Ishikawa (cell line): Measurements from ENCODE around the gene CACNB4.

Experiments used
- CEBPB ChIP-seq: IDR thresholded peaks from 2 replicates; pipeline ENCODE4 v1.6.1; 2012
- CREB1 ChIP-seq: IDR thresholded peaks from 2 replicates; pipeline ENCODE4 v1.6.1; 2012; ENCODE audit warnings: low read depth
- EGR1 ChIP-seq: IDR thresholded peaks from 2 replicates; pipeline ENCODE4 v1.6.1; 2012
- EP300 ChIP-seq: IDR thresholded peaks from 2 replicates; pipeline ENCODE4 v1.6.1; 2012; ENCODE audit warnings: borderline replicate concordance
- FOXM1 ChIP-seq: IDR thresholded peaks from 2 replicates; pipeline ENCODE4 v1.6.1; 2012; ENCODE audit warnings: low read depth, borderline replicate concordance
- MAX ChIP-seq: IDR thresholded peaks from 2 replicates; pipeline ENCODE4 v1.6.1; 2012
- NFIC ChIP-seq: IDR thresholded peaks from 2 replicates; pipeline ENCODE4 v1.6.1; 2012
- RAD21 ChIP-seq: IDR thresholded peaks from 2 replicates; pipeline ENCODE4 v1.6.1; 2012; ENCODE audit warnings: low read depth
- TAF1 ChIP-seq: IDR thresholded peaks from 2 replicates; pipeline ENCODE4 v1.6.1; 2012; ENCODE audit warnings: low read depth, mild to moderate bottlenecking
- TCF12 ChIP-seq: IDR thresholded peaks from 2 replicates; pipeline ENCODE4 v1.6.1; 2012; ENCODE audit warnings: low read depth
- TEAD4 ChIP-seq: IDR thresholded peaks from 2 replicates; pipeline ENCODE4 v1.6.1; 2012
- YY1 ChIP-seq: IDR thresholded peaks from 2 replicates; pipeline ENCODE4 v1.6.1; 2012; ENCODE audit warnings: low read depth
- ZBTB7A ChIP-seq: IDR thresholded peaks from 2 replicates; pipeline ENCODE4 v1.6.1; 2012; ENCODE audit warnings: low read depth
- TF ChIP-seq, protein P1 (sequence below): IDR thresholded peaks from 2 replicates; pipeline ENCODE4 v1.6.1; 2012; ENCODE audit warnings: low read depth, mild to moderate bottlenecking
- TF ChIP-seq, protein P2 (sequence below): IDR thresholded peaks from 2 replicates; pipeline ENCODE4 v1.6.1; 2012

The CACNB4 gene

DNA sequence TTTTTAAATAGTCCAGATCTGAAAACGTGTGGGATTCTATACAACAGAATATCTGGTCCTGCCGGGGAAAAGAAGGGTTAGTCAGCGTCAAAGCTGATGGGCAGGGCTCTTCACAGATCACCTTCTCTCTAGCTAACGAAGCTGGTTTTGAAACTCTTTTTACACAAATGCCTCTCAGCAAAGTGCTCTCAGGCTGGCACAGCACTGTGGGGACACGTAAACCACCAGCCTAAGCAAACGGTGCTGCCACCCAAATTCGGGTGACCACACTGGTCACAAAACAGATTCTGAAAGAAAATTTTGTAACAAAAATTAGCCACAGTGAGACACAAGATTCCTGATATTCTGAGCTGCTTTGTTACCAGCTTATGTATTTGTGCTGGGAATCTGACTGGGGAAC lies 217.5 kb downstream of the CACNB4 start:
- no peak for TF ChIP-seq TAF1
- TF ChIP-seq MAX = no peak
- no peak for TF ChIP-seq YY1
- TF ChIP-seq ZBTB7A = no peak

- TF ChIP-seq FOXM1 = no peak
- TF ChIP-seq EP300 = no peak
- TF ChIP-seq, protein P1, sequence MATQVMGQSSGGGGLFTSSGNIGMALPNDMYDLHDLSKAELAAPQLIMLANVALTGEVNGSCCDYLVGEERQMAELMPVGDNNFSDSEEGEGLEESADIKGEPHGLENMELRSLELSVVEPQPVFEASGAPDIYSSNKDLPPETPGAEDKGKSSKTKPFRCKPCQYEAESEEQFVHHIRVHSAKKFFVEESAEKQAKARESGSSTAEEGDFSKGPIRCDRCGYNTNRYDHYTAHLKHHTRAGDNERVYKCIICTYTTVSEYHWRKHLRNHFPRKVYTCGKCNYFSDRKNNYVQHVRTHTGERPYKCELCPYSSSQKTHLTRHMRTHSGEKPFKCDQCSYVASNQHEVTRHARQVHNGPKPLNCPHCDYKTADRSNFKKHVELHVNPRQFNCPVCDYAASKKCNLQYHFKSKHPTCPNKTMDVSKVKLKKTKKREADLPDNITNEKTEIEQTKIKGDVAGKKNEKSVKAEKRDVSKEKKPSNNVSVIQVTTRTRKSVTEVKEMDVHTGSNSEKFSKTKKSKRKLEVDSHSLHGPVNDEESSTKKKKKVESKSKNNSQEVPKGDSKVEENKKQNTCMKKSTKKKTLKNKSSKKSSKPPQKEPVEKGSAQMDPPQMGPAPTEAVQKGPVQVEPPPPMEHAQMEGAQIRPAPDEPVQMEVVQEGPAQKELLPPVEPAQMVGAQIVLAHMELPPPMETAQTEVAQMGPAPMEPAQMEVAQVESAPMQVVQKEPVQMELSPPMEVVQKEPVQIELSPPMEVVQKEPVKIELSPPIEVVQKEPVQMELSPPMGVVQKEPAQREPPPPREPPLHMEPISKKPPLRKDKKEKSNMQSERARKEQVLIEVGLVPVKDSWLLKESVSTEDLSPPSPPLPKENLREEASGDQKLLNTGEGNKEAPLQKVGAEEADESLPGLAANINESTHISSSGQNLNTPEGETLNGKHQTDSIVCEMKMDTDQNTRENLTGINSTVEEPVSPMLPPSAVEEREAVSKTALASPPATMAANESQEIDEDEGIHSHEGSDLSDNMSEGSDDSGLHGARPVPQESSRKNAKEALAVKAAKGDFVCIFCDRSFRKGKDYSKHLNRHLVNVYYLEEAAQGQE = no peak
- TF ChIP-seq CREB1 = no peak
- TF ChIP-seq CEBPB = no peak
- no peak for TF ChIP-seq RAD21
- no peak for TF ChIP-seq YY1
- no peak for TF ChIP-seq MAX
- no peak for TF ChIP-seq ZBTB7A
- TF ChIP-seq, protein P2, sequence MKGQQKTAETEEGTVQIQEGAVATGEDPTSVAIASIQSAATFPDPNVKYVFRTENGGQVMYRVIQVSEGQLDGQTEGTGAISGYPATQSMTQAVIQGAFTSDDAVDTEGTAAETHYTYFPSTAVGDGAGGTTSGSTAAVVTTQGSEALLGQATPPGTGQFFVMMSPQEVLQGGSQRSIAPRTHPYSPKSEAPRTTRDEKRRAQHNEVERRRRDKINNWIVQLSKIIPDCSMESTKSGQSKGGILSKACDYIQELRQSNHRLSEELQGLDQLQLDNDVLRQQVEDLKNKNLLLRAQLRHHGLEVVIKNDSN = no peak
- no peak for TF ChIP-seq NFIC
- TF ChIP-seq TCF12 = no peak
- no peak for TF ChIP-seq EGR1
- TF ChIP-seq TEAD4 = no peak
- TF ChIP-seq TAF1 = no peak
Observed at GRCh38 chr2:151880586-151880985, 218.3 kb downstream of the CACNB4 start.

- TF ChIP-seq EP300 (peak; percentile 63; the same call in 1 of the 2 replicates), RAD21 (no peak), TCF12 (0 out of 2 replicates have a peak, but pooled peaks have one; percentile 32), CEBPB (peak; percentile 90), CREB1 (no peak), TAF1 (no peak), FOXM1 (no peak), MAX (no peak), YY1 (0 out of 2 replicates have a peak, but pooled peaks have one; percentile 20), TEAD4 (peak; percentile 61), EGR1 (no peak), ZBTB7A (no peak), NFIC (no peak)
- TF ChIP-seq, protein P1 = no peak
- TF ChIP-seq, protein P2 = no peak
Observed at GRCh38 chr2:151878655-151879563, 219.9 kb downstream of the CACNB4 start.

- TF ChIP-seq MAX = no peak
- no peak for TF ChIP-seq TAF1
- TF ChIP-seq RAD21 = no peak
- no peak for TF ChIP-seq CEBPB
- TF ChIP-seq EP300 = no peak
- TF ChIP-seq ZBTB7A = no peak
- TF ChIP-seq TCF12 = no peak
- TF ChIP-seq FOXM1 = no peak
- no peak for TF ChIP-seq YY1
Observed at GRCh38 chr2:151878204-151878603, 220.6 kb downstream of the CACNB4 start.

GRCh38 chr2:151872463-151872862 lies 226.4 kb downstream of the CACNB4 start:
- no peak for TF ChIP-seq CREB1
